Right cardiac atrium (tissue), 5 donors: ENCODE measurements around the gene MAP3K5. TPM values are rescaled to one million over a fixed set of nuclear protein-coding genes. Genes with fewer than 3 reads are reported as not detected.
"Not testable (repeated sequence)": the region's sequence is repeated elsewhere in the genome, so short reads cannot be mapped to it uniquely, and the experiment has no call there.

Experiments used
- ATAC-seq, 2 donors: fragments of 200-7000 bp; cut with Tn5 transposase; one replicate each; pipeline versions ENCODE4 v1.8.0 to v1.9.1; 2020; ENCODE audit warnings: moderate library complexity in 2 of 2, mild to moderate bottlenecking in 1 of 2
- DNase-seq, 3 donors: peaks; one replicate each; pipeline ENCODE4 v3.0.0-alpha.2; 2020
- H3K27ac ChIP-seq: one replicate; pipeline ENCODE4 v1.5.1; 2013; ENCODE audit warnings: mild to moderate bottlenecking, low read length, control low read depth, moderate library complexity
- H3K27me3 ChIP-seq: one replicate; pipeline ENCODE4 v1.6.1; 2013; ENCODE audit not compliant: control insufficient read depth, insufficient read depth
- H3K4me1 ChIP-seq: one replicate; pipeline ENCODE4 v1.6.1; 2013; ENCODE audit warnings: low read length; ENCODE audit not compliant: control insufficient read depth, insufficient read depth
- H3K4me3 ChIP-seq: one replicate; pipeline ENCODE4 v1.5.1; 2013; ENCODE audit warnings: low read length, control low read depth
- H3K9me3 ChIP-seq: one replicate; pipeline ENCODE4 v1.6.1; 2013; ENCODE audit warnings: low read length; ENCODE audit not compliant: control insufficient read depth
- WGBS: extraction: QIAGEN DNeasy Blood & Tissue Kit; methylation state at CpG from one replicate; pipeline ENCODE4 v1.1.7; 2013; 5-methylcytosine and 5-hydroxymethylcytosine counted together
- intact Hi-C, 4 donors: fragments of 100-400 bp; cut with DNase I; formaldehyde crosslinking; loops; one replicate each; pipeline versions ENCODE4 v1.11.0 to v1.14.0; 2022 to 2023
- polyA plus RNA-seq: library from polyadenylated mRNA; stranded (reverse); fragments of 200-250 nt; gene quantifications from one replicate; pipeline ENCODE4 v1.2.3, GENCODE V29; 2013
- total RNA-seq, 4 donors: library from RNA; stranded (reverse); fragmentation: NEBNext Ultra II Directional; extraction: Animal tissue kit (Norgen Biotek cat#: 25700); gene quantifications; one replicate each; pipeline ENCODE4 v1.2.1, GENCODE V29; 2021
- donor health status: healthy with polysubstance abuse.
- donor health status: DM: no; HTN: yes; CAD: no.
- donor health status: DM: no; HTN: no; CAD: no.
- donor health status: DM: no; HTN: yes; CAD: no; lungs with severe emphysema.
- donor health status: DM: yes; HTN: yes; CAD: no.

Gene MAP3K5
- total and polyA plus RNA-seq, 5 donors: 2.8 to 7.3 (median 4.0) TPM

- not testable (repeated sequence) for H3K4me3 ChIP-seq, H3K27me3 ChIP-seq, DNase-seq, H3K4me1 ChIP-seq, ATAC-seq, H3K27ac ChIP-seq, H3K9me3 ChIP-seq
- intact Hi-C loops: loop anchor here in 1 of 4 donors (10.0 kb wide), 1 partner anchor 211 kb away; the partner anchor contains the start of gene MAP3K5
- 82% methylated on average over 5 of the region's 5 CpGs for WGBS
Observed at GRCh38 chr6:136584290-136584689, 208.0 kb downstream of the MAP3K5 start.

DNA sequence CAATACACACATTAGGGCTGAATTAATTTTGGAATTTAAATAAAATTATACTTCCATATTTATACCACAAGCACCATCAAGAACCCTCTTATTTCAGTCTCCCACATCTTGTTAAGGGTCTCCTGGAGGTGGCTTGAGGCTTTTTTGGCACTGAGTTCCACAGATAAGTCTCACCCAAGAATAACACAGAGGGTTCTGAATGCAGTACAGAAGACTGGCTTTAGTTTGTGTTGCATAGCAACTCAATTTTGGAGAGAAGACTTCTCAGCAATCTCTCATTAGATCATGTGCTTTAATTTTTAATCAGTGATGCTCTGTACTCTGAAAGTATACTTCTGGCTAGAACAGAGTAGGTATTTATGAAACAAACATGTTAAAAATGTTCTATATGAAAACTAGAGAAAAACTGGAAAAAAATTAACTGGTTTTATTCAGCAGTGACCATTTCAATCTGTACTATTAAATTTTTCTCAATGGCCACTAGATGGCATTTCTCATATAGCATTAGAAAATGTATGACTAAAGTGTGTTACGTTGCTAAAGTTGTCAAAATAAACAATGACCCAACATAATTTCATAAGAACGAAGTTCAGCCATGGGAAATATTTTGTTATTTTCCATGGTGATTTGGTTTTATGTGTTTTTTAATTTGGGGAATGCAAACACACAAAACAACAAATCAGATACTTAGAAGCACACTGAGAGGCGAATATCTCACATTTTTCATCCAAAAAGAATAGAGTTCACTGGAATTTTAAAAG is 209.4 kb downstream of the MAP3K5 start:
- DNase-seq: no peak
- Histone ChIP-seq H3K27ac (no peak overlapping the region), H3K4me3 (no peak overlapping the region), H3K27me3 (no peaks in the 10 kb centered on the region), H3K4me1 (no peaks in the 10 kb centered on the region), H3K9me3 (no peaks in the 10 kb centered on the region)
- peak; percentile 29 to 51 for ATAC-seq
- WGBS: 26% methylated on average over 3 of the region's 3 CpGs
- intact Hi-C loops: loop anchor here in 1 of 4 donors (10.0 kb wide), 1 partner anchor 212 kb away; the partner anchor contains the start of gene MAP3K5

DNA sequence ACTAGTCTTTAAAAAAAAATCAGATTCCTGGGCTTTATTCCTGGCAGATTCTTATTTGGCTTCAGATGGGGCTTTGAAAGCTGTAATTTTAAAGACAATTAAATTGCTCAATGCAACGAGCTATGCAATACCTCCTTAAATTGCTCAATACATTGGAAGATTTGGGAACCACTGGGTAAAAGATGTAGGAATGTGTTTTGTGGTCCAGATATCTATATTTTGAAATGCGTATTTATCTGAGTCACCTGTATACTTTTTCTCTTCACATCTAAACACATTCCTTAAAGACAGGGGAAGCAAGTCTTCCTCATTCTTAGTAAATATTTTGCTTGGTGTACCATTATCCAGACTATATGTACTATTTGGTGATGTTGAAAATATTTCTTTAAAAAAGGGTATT is 212.5 kb downstream of the MAP3K5 start:
- no peaks in the 10 kb centered on the region for H3K9me3 ChIP-seq
- H3K4me3 ChIP-seq: no peak overlapping the region
- DNase-seq (no peak), ATAC-seq (no peak)
- no peaks in the 10 kb centered on the region for H3K27me3 ChIP-seq
- H3K27ac ChIP-seq: no peak overlapping the region
- intact Hi-C loops: loop anchor here in 1 of 4 donors (10.0 kb wide), 1 partner anchor 215 kb away; the partner anchor contains the start of gene MAP3K5
- 84% methylated on average over 2 of the region's 2 CpGs for WGBS
- H3K4me1 ChIP-seq: no peaks in the 10 kb centered on the region

GRCh38 chr6:136576821-136577220 is 215.5 kb downstream of the MAP3K5 start:
- intact Hi-C loops: no loop called here
- 88% methylated on average over 6 of the region's 6 CpGs for WGBS
- Histone ChIP-seq H3K4me1 (no peaks in the 10 kb centered on the region), H3K27ac (no peak overlapping the region), H3K4me3 (no peak overlapping the region), H3K27me3 (no peaks in the 10 kb centered on the region), H3K9me3 (no peaks in the 10 kb centered on the region)
- no peak for DNase-seq
- ATAC-seq: no peak

DNA sequence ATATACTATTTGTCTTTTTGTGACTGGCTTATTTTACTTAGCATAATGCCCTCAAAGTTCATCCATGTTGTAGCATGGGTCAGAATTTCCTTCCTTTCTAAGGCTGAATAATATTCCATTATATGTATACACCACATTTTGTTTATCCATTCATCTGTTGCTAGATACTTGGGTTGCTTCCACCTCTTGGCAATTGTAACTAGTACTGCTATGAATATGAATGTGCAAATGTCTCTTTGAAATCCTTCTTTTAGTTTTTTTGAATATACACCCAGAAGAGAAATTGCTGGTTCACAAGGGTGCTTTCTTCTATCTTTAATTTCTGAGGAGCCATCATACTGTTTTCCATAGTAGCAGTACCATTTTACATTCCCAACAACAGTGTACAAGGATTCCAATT is 220.8 kb downstream of the MAP3K5 start:
- H3K9me3 ChIP-seq: no peaks in the 10 kb centered on the region
- no peaks in the 10 kb centered on the region for H3K4me1 ChIP-seq
- no peaks in the 10 kb centered on the region for H3K27me3 ChIP-seq
- H3K4me3 ChIP-seq: no peak overlapping the region
- DNase-seq (no peak), ATAC-seq (no peak)
- intact Hi-C loops: no loop called here
- no peak overlapping the region for H3K27ac ChIP-seq

- ATAC-seq (no peak), DNase-seq (no peak)
- Histone ChIP-seq H3K4me1 (no peaks in the 10 kb centered on the region), H3K27ac (no peak overlapping the region), H3K4me3 (no peak overlapping the region), H3K27me3 (no peaks in the 10 kb centered on the region), H3K9me3 (no peaks in the 10 kb centered on the region)
- intact Hi-C loops: no loop called here
- WGBS: 96% methylated on average over 5 of the region's 5 CpGs
Observed at GRCh38 chr6:136571065-136571464, 221.2 kb downstream of the MAP3K5 start.

DNA sequence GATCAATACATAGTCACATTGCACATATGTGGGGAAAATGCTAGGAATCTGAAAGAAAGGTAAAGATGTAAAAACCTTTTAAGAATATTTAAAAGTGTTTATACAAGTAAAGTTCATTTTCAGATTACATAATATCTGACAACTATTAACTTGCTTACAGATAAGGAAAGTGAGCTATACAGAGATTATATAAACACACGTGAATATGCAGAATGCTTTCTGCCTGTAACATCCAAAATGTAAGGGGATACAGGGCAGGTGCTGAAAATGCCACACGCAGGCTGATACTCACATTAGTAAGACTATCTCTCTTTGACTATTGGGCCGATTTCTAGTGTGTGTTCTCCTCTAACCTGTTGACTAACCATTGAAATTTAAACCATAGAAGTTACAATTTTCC is 224.1 kb downstream of the MAP3K5 start:
- ATAC-seq: no peak
- no peak overlapping the region for H3K27ac ChIP-seq
- H3K4me3 ChIP-seq: no peak overlapping the region
- DNase-seq: no peak
- intact Hi-C loops: no loop called here
- no peaks in the 10 kb centered on the region for H3K27me3 ChIP-seq
- 78% methylated on average over 3 of the region's 3 CpGs for WGBS
- H3K9me3 ChIP-seq: no peaks in the 10 kb centered on the region
- H3K4me1 ChIP-seq: no peaks in the 10 kb centered on the region

- DNase-seq (no peak), ATAC-seq (no peak)
- no peak overlapping the region for H3K4me3 ChIP-seq
- H3K27me3 ChIP-seq: no peaks in the 10 kb centered on the region
- H3K9me3 ChIP-seq: no peaks in the 10 kb centered on the region
- intact Hi-C loops: no loop called here
- WGBS: 87% methylated on average over 4 of the region's 4 CpGs
- H3K27ac ChIP-seq: no peak overlapping the region
- no peaks in the 10 kb centered on the region for H3K4me1 ChIP-seq
Observed at GRCh38 chr6:136567688-136568087, 224.6 kb downstream of the MAP3K5 start.

DNA sequence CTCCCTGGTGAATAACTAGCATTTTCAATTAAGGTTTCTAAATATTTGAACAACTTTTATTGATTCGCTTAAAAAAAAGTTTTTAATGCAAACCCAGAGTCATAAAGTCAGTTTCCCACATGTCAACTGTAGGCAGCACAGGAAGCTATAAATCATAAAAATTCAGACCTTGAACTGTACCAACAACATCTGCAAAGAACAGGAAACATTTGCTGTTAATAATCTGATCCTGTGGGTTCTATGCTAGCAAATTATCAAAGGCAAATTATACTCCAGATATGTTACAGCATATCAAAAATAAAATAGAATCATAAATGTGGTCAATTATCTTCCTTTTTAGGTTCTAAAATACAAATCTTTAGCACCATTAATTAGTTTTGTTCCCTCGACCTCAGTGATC is 225.4 kb downstream of the MAP3K5 start:
- H3K4me3 ChIP-seq: no peak overlapping the region
- H3K27ac ChIP-seq: no peak overlapping the region
- intact Hi-C loops: no loop called here
- H3K27me3 ChIP-seq: no peaks in the 10 kb centered on the region
- 65% methylated on average over 2 of the region's 2 CpGs for WGBS
- DNase-seq (no peak), ATAC-seq (no peak)
- no peaks in the 10 kb centered on the region for H3K4me1 ChIP-seq
- H3K9me3 ChIP-seq: no peaks in the 10 kb centered on the region

DNA sequence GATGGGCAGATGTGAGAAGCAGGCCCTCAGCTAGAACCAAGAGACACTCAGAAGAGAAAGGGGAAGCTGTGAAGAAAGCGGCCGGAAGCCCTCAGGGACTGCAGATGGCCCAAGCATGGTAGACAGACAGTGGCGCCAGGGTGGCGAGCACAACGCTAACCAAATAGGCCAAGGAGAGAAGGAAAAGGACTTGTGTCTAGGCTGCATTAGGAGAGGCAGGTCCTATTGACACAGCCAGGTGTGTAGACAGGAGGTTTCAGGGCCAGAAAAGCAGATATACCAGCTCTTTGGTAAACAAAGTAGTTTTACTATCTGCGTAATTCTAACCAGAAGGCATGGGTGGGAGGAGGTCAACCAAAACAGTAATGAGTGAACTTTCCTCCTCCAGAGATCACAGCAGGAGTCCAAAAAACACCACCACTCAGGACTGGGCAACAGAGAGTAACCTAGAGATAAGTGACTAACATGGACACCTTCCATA is 226.2 kb downstream of the MAP3K5 start:
- no peaks in the 10 kb centered on the region for H3K4me1 ChIP-seq
- no peaks in the 10 kb centered on the region for H3K27me3 ChIP-seq
- DNase-seq (peak; percentile 23 to 67 (median 56)), ATAC-seq (peak; percentile 20 to 51)
- no peak overlapping the region for H3K4me3 ChIP-seq
- intact Hi-C loops: no loop called here
- H3K27ac ChIP-seq: no peak overlapping the region
- no peaks in the 10 kb centered on the region for H3K9me3 ChIP-seq
- 93% methylated on average over 6 of the region's 6 CpGs for WGBS

DNA sequence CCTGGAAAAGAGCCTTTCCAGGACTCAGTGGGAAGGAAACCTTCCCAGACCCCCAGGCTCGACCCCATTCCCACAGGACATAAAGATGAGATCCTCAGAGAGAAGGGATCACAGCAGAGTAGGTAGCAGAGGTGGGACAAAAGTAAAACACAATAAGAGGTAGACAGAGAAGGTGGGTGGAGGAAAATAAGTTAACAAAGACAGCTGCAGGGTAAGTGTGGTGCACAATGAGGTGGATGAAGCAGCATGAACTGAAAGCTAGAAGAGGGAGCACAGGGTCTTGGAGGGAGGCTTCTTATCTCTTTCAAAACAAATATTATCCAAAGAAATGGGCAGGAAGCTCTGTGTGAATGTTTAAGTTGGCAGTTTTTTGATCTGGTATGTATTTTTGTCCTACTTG is 228.1 kb downstream of the MAP3K5 start:
- Histone ChIP-seq H3K27ac (no peak overlapping the region), H3K9me3 (no peaks in the 10 kb centered on the region), H3K4me1 (no peaks in the 10 kb centered on the region), H3K4me3 (no peak overlapping the region), H3K27me3 (no peaks in the 10 kb centered on the region)
- ATAC-seq (no peak), DNase-seq (no peak)
- intact Hi-C loops: no loop called here
- 63% methylated on average over 1 of the region's 1 CpG for WGBS
